WTC11 (cell line): ENCODE results near the gene ATF4. TPM values are rescaled to one million over a fixed set of nuclear protein-coding genes. Genes with fewer than 3 reads are reported as not detected.
A peak's percentile ranks its signal among the peaks of the same experiment; 100 is the strongest.

ENCODE experiments used
- CREB1 ChIP-seq: sonication (generic); formaldehyde crosslinking; IDR thresholded peaks from 2 replicates; pipeline ENCODE4 v1.8.0; 2023; ENCODE audit warnings: mild to moderate bottlenecking, missing genetic modification reagents
- CREM ChIP-seq: sonication (generic); formaldehyde crosslinking; IDR thresholded peaks from 2 replicates; pipeline ENCODE4 v1.8.1; 2022; ENCODE audit warnings: mild to moderate bottlenecking, missing genetic modification reagents, moderate library complexity
- CTCF ChIP-seq: fragments of 200-600 bp; IDR thresholded peaks from 2 replicates; pipeline ENCODE4 v1.8.0; 2022; ENCODE audit warnings: antibody characterized with exemption
- EMX1 ChIP-seq: fragments of 250-450 bp; sonication (Bioruptor Pico); IDR thresholded peaks from 2 replicates; pipeline ENCODE4 v1.8.0; 2021; ENCODE audit warnings: mild to moderate bottlenecking
- FOXK1 ChIP-seq: sonication (generic); formaldehyde crosslinking; IDR thresholded peaks from 2 replicates; pipeline ENCODE4 v1.8.0; 2022; ENCODE audit warnings: mild to moderate bottlenecking, moderate library complexity, missing genetic modification reagents
- FOXP1 ChIP-seq: sonication (generic); formaldehyde crosslinking; IDR thresholded peaks from 2 replicates; pipeline ENCODE4 v1.8.0; 2022; ENCODE audit warnings: missing genetic modification reagents, mild to moderate bottlenecking, moderate library complexity, borderline replicate concordance
- GABPB1 ChIP-seq: sonication (generic); formaldehyde crosslinking; IDR thresholded peaks from 2 replicates; pipeline ENCODE4 v1.8.1; 2023; ENCODE audit warnings: mild to moderate bottlenecking, missing genetic modification reagents
- JUN ChIP-seq: sonication (generic); formaldehyde crosslinking; IDR thresholded peaks from 2 replicates; pipeline ENCODE4 v1.8.0; 2023; ENCODE audit warnings: mild to moderate bottlenecking, missing genetic modification reagents
- NFYB ChIP-seq: sonication (generic); formaldehyde crosslinking; conservative IDR thresholded peaks from 2 replicates; pipeline ENCODE4 v1.8.0; 2022; ENCODE audit warnings: low read depth, missing genetic modification reagents
- NR2C2 ChIP-seq: sonication (generic); formaldehyde crosslinking; IDR thresholded peaks from 2 replicates; pipeline ENCODE4 v1.8.0; 2022; ENCODE audit warnings: mild to moderate bottlenecking, missing genetic modification reagents
- SMAD4 ChIP-seq: sonication (generic); formaldehyde crosslinking; IDR thresholded peaks from 2 replicates; pipeline ENCODE4 v1.8.0; 2022; ENCODE audit warnings: mild to moderate bottlenecking, missing genetic modification reagents
- STAT6 ChIP-seq: sonication (generic); formaldehyde crosslinking; conservative IDR thresholded peaks from 2 replicates; pipeline ENCODE4 v1.8.1; 2023; ENCODE audit warnings: mild to moderate bottlenecking, low read depth, missing genetic modification reagents, moderate library complexity
- TCF7 ChIP-seq: sonication (generic); formaldehyde crosslinking; IDR thresholded peaks from 2 replicates; pipeline ENCODE4 v1.8.0; 2022; ENCODE audit warnings: mild to moderate bottlenecking, low read depth, missing genetic modification reagents, moderate library complexity
- TEAD1 ChIP-seq: sonication (generic); formaldehyde crosslinking; IDR thresholded peaks from 2 replicates; pipeline ENCODE4 v1.8.0; 2022; ENCODE audit warnings: mild to moderate bottlenecking, missing genetic modification reagents
- USF1 ChIP-seq: sonication (generic); formaldehyde crosslinking; IDR thresholded peaks from 2 replicates; pipeline ENCODE4 v1.8.0; 2022; ENCODE audit warnings: mild to moderate bottlenecking, missing genetic modification reagents
- ZNF232 ChIP-seq: sonication (generic); formaldehyde crosslinking; IDR thresholded peaks from 2 replicates; pipeline ENCODE4 v1.8.0; 2022; ENCODE audit warnings: mild to moderate bottlenecking, missing genetic modification reagents
- total RNA-seq: library from RNA; stranded (reverse); gene quantifications from 3 replicates; pipeline ENCODE4 v1.2.3, GENCODE V29; 2021
- TF ChIP-seq, protein P1 (sequence below): sonication (generic); formaldehyde crosslinking; IDR thresholded peaks from 2 replicates; pipeline ENCODE4 v1.8.1; 2023; ENCODE audit warnings: mild to moderate bottlenecking, missing genetic modification reagents, moderate library complexity
- TF ChIP-seq, protein P2 (sequence below): fragments of 250-450 bp; sonication (Bioruptor Pico); IDR thresholded peaks from 2 replicates; pipeline ENCODE4 v1.9.0; 2021; ENCODE audit warnings: mild to moderate bottlenecking
- TF ChIP-seq, protein P3 (sequence below): sonication (generic); formaldehyde crosslinking; IDR thresholded peaks from 2 replicates; pipeline ENCODE4 v1.8.0; 2022; ENCODE audit warnings: missing genetic modification reagents
- TF ChIP-seq, protein P4 (sequence below): sonication (generic); formaldehyde crosslinking; IDR thresholded peaks from 2 replicates; pipeline ENCODE4 v1.8.1; 2022; ENCODE audit warnings: missing genetic modification reagents, borderline replicate concordance
- TF ChIP-seq, protein P5 (sequence below): sonication (generic); formaldehyde crosslinking; IDR thresholded peaks from 2 replicates; pipeline ENCODE4 v1.8.1; 2023; ENCODE audit warnings: mild to moderate bottlenecking, moderate library complexity, missing genetic modification reagents
- TF ChIP-seq, protein P6 (sequence below): fragments of 250-450 bp; sonication (Bioruptor Pico); conservative IDR thresholded peaks from 2 replicates; pipeline ENCODE4 v1.9.0; 2021; ENCODE audit warnings: mild to moderate bottlenecking

Gene ATF4
- total RNA-seq, 1 experiment from 2014 or later = 460 TPM

DNA sequence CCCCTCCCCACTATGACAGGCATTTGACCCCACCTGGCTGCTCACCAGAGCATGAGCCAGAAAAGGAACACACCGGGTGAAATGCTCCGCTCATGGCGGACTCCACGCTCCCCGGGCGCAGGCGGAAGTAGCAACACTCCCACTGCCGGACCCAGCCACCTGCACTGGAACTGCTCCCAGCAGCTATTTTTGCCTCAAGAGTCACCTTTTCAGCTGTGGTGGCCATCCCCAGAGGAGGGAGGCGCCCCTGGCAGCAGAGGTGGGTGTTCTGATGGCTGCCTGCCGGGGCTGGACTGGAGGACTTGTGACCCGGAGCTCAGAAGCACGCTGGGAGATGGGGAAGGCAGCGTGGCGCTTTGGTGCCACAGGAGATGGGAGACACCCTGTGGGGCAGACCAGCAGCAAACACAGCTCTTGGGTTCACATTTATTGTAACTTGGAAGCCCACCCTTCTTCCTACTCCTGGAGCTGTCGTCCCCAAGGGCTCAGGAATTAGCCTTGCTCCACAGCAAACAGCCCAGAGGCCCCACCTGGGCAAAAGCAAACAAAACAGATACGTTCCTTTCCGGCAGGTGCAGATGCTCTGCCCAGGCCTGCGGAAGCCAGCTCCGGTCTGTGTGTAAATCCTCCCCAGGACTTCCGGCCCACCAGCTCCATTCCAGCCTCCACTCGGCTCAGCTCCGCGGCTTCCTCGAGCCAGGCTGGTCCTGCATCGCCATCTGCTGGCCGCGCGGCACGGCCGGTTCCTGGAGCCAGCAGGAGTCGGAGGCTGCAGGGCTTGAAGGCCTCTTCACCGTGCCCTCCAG is 8.5 kb downstream of the ATF4 start (continued):
- TF ChIP-seq, protein P1, sequence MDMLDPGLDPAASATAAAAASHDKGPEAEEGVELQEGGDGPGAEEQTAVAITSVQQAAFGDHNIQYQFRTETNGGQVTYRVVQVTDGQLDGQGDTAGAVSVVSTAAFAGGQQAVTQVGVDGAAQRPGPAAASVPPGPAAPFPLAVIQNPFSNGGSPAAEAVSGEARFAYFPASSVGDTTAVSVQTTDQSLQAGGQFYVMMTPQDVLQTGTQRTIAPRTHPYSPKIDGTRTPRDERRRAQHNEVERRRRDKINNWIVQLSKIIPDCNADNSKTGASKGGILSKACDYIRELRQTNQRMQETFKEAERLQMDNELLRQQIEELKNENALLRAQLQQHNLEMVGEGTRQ (CRISPR knock-in tag) = peak; percentile 26; the same call in 1 of the 2 replicates
- TF ChIP-seq, protein P2, sequence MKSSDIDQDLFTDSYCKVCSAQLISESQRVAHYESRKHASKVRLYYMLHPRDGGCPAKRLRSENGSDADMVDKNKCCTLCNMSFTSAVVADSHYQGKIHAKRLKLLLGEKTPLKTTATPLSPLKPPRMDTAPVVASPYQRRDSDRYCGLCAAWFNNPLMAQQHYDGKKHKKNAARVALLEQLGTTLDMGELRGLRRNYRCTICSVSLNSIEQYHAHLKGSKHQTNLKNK (CRISPR knock-in tag) = no peak
- TF ChIP-seq FOXK1 (CRISPR knock-in tag) (peak; percentile 50; the same call in 1 of the 2 replicates), JUN (0 out of 2 replicates have a peak, but pooled peaks have one; percentile 23), GABPB1 (CRISPR knock-in tag) (peak; percentile 66), NR2C2 (CRISPR knock-in tag) (no peak), CREB1 (CRISPR knock-in tag) (peak; percentile 50; the same call in 1 of the 2 replicates), FOXP1 (peak; percentile 85), STAT6 (no peak), CTCF (peak; percentile 76), EMX1 (CRISPR knock-in tag) (no peak), USF1 (peak; percentile 40; the same call in 1 of the 2 replicates), TCF7 (no peak), SMAD4 (CRISPR knock-in tag) (no peak), ZNF232 (CRISPR knock-in tag) (peak; percentile 30), CREM (CRISPR knock-in tag) (no peak), TEAD1 (CRISPR knock-in tag) (peak; percentile 89), NFYB (CRISPR knock-in tag) (no peak)
- TF ChIP-seq, protein P3, sequence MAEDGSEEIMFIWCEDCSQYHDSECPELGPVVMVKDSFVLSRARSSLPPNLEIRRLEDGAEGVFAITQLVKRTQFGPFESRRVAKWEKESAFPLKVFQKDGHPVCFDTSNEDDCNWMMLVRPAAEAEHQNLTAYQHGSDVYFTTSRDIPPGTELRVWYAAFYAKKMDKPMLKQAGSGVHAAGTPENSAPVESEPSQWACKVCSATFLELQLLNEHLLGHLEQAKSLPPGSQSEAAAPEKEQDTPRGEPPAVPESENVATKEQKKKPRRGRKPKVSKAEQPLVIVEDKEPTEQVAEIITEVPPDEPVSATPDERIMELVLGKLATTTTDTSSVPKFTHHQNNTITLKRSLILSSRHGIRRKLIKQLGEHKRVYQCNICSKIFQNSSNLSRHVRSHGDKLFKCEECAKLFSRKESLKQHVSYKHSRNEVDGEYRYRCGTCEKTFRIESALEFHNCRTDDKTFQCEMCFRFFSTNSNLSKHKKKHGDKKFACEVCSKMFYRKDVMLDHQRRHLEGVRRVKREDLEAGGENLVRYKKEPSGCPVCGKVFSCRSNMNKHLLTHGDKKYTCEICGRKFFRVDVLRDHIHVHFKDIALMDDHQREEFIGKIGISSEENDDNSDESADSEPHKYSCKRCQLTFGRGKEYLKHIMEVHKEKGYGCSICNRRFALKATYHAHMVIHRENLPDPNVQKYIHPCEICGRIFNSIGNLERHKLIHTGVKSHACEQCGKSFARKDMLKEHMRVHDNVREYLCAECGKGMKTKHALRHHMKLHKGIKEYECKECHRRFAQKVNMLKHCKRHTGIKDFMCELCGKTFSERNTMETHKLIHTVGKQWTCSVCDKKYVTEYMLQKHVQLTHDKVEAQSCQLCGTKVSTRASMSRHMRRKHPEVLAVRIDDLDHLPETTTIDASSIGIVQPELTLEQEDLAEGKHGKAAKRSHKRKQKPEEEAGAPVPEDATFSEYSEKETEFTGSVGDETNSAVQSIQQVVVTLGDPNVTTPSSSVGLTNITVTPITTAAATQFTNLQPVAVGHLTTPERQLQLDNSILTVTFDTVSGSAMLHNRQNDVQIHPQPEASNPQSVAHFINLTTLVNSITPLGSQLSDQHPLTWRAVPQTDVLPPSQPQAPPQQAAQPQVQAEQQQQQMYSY (CRISPR knock-in tag) = peak; percentile 100
- TF ChIP-seq, protein P4, sequence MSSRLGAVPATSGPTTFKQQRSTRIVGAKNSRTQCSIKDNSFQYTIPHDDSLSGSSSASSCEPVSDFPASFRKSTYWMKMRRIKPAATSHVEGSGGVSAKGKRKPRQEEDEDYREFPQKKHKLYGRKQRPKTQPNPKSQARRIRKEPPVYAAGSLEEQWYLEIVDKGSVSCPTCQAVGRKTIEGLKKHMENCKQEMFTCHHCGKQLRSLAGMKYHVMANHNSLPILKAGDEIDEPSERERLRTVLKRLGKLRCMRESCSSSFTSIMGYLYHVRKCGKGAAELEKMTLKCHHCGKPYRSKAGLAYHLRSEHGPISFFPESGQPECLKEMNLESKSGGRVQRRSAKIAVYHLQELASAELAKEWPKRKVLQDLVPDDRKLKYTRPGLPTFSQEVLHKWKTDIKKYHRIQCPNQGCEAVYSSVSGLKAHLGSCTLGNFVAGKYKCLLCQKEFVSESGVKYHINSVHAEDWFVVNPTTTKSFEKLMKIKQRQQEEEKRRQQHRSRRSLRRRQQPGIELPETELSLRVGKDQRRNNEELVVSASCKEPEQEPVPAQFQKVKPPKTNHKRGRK (CRISPR knock-in tag) = no peak
- TF ChIP-seq, protein P5, sequence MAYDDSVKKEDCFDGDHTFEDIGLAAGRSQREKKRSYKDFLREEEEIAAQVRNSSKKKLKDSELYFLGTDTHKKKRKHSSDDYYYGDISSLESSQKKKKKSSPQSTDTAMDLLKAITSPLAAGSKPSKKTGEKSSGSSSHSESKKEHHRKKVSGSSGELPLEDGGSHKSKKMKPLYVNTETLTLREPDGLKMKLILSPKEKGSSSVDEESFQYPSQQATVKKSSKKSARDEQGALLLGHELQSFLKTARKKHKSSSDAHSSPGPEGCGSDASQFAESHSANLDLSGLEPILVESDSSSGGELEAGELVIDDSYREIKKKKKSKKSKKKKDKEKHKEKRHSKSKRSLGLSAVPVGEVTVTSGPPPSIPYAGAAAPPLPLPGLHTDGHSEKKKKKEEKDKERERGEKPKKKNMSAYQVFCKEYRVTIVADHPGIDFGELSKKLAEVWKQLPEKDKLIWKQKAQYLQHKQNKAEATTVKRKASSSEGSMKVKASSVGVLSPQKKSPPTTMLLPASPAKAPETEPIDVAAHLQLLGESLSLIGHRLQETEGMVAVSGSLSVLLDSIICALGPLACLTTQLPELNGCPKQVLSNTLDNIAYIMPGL (CRISPR knock-in tag) = peak; percentile 92; the same call in 1 of the 2 replicates
- TF ChIP-seq, protein P6, sequence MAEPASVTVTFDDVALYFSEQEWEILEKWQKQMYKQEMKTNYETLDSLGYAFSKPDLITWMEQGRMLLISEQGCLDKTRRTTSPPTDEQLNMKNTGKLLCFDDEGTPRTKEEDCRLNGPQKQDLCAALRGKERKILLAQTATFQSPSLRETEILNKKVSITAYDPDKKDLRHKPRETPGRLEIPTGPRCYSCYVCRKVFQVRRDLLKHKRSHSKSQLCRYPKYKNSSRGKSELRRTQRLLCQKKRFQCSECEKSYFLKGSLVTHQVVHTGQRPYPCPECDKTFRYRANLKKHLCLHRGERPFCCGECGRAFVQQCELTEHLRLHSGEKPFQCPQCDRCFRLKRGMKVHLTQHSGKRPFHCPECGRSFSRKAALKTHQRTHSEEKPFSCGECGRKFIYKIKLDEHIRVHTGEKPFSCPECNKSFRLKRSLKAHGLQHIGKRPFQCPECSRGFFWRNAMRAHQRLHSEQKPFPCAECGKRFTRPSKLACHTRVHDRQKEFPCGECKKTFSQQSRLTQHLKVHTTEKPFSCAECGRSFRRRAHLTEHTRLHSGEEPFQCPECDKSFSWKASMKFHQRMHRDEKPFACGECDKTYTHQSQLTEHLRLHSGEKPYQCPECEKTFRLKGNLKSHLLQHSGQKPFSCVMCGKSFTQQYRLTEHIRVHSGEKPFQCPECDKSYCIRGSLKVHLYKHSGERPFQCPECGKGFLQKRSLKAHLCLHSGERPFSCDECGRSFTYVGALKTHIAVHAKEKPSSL (CRISPR knock-in tag) = no peak
